ENCODE results near the gene TJAP1.

TJAP1 gene

DNA sequence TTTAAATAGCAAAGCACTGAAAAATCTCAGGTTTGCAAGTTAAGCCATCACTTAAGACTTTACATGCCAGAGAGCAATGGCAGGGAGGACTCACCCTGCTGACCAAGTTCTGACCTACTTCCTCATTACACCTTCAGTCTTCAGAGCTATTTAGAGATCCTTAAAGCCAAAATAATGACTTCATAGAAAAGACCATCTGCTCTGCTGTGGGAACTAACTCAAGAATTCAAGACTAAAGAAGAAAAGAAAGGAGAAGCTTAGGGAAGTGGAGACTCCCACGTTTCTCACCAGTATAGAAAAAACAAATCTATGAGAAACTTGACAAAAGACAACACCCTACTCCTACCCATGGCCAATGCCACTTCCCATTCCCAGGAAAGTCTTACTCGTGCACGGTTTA lies 69.9 kb downstream of the TJAP1 start:
- Histone ChIP-seq H4K20me1 (ENCODE audit: insufficient read depth, low read length) (no peaks in the 10 kb centered on the region), H3K9ac (ENCODE audit: low read depth, low read length) (no peak overlapping the region), H3K27me3 (ENCODE audit: insufficient read depth, low read length, poor library complexity) (no peaks in the 10 kb centered on the region), H2AFZ (ENCODE audit: low read depth, low read length) (no peak overlapping the region), H3K4me1 (ENCODE audit: insufficient read depth, low read length) (no peaks in the 10 kb centered on the region), H3K27ac (ENCODE audit: low read length) (no peak overlapping the region), H3K4me3 (ENCODE audit: low read depth in 1 of 2, low read length in 2 of 2) (no peak overlapping the region), H3K36me3 (ENCODE audit: insufficient read depth, low read length) (peaks cover 95% of the 10 kb centered on the region), H3K79me2 (ENCODE audit: insufficient read depth, low read length) (0 out of 2 replicates have a peak, but pooled peaks cover 2% of the 10 kb centered on the region), H3K4me2 (ENCODE audit: insufficient read depth, low read length) (no peak overlapping the region), H3K9me3 (ENCODE audit: insufficient read depth, low read length, severe bottlenecking) (no peaks in the 10 kb centered on the region)
- no peak for ATAC-seq (ENCODE audit: insufficient read depth, low read depth)
- DNase-seq: no peak
- TF ChIP-seq EZH2 (IDR thresholded peaks at IDR 0.05; ENCODE audit: borderline replicate concordance, low read depth, low read length, severe bottlenecking): no peak
- TF ChIP-seq, protein P1, sequence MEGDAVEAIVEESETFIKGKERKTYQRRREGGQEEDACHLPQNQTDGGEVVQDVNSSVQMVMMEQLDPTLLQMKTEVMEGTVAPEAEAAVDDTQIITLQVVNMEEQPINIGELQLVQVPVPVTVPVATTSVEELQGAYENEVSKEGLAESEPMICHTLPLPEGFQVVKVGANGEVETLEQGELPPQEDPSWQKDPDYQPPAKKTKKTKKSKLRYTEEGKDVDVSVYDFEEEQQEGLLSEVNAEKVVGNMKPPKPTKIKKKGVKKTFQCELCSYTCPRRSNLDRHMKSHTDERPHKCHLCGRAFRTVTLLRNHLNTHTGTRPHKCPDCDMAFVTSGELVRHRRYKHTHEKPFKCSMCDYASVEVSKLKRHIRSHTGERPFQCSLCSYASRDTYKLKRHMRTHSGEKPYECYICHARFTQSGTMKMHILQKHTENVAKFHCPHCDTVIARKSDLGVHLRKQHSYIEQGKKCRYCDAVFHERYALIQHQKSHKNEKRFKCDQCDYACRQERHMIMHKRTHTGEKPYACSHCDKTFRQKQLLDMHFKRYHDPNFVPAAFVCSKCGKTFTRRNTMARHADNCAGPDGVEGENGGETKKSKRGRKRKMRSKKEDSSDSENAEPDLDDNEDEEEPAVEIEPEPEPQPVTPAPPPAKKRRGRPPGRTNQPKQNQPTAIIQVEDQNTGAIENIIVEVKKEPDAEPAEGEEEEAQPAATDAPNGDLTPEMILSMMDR (IDR thresholded peaks at IDR 0.05; ENCODE audit: borderline replicate concordance, extremely low read depth, low read length, poor library complexity, severe bottlenecking): no peak

Data from DND-41 (cell line).